ENCODE data around the gene COX17. TPM values are rescaled to one million over a fixed set of nuclear protein-coding genes. Genes with fewer than 3 reads are reported as not detected.

Gene COX17, protein sequence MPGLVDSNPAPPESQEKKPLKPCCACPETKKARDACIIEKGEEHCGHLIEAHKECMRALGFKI
- 40.4 TPM for polyA plus RNA-seq (2013, experiment 1 of 4)
- 37.4 TPM for polyA plus RNA-seq (2013, experiment 2 of 4)
- polyA plus RNA-seq (2013, experiment 3 of 4), result 47.8 TPM
- polyA plus RNA-seq (2013, experiment 4 of 4), result 52.9 TPM

DNA sequence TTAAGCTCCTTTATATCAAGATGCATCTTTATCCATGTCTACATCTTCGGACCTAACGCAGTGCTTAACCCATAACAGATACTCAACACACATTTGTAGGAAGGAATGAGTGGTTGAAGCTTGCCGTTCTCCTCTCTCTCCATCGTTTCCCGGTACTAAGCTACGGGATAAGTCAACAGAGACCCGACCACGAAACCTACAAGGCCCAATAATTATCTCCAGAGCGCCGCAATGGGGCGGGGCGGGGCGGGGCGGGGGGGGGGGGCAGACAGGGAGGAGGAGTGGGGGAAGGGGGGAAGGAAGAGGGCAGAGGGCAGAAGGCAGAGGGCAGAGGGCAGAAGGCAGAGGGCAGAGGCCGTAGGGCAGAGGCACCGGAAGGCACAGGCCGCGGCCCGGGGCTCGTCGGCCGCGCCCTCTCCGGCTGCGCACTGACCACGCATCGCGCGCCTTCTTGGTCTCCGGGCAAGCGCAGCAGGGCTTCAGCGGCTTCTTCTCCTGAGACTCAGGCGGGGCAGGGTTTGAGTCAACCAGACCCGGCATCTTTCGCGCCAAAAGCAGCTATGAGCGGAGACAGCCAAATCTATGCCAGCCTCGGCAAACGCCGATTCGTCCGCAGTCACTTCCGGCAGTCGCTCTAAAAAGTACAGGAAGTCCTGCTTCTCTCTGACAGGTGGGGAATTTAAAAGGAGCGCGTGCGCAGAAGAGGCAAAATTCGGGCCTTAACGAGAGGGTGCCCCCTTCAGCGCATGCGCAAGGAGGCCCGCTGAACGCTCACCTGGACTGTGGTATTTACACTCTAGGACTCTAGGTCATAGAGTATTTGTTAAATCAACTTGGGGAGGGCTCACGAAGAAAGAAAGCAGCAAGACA is at the start of gene COX17:
Gene COX17, minus strand, starts transcription at position 636 of the 870 bp plus-strand sequence. Its CDS starts 96 bp downstream, at position 540.
- Histone ChIP-seq H3K27ac (ENCODE audit: insufficient read depth, low read depth, low read length, poor library complexity, severe bottlenecking) (no peak within 1 kb of the TSS), H3K36me3 (ENCODE audit: control insufficient read depth, insufficient read depth, low read length) (peaks cover 12% of the 10 kb centered on the region), H3K27me3 (ENCODE audit: control insufficient read depth, insufficient read depth, low read length, poor library complexity, severe bottlenecking) (no peaks in the 10 kb centered on the region), H3K4me1 (ENCODE audit: control insufficient read depth, insufficient read depth, low read length) (peaks cover 6% of the 10 kb centered on the region), H3K9me3 (ENCODE audit: control insufficient read depth, low read length) (peaks cover 2% of the 10 kb centered on the region), H3K4me3 (ENCODE audit: insufficient read depth, low read depth, low read length) (peak within 1 kb of the TSS; percentile 69)
- 1% methylated on average over 45 to 54 of the region's 54 CpGs for WGBS, 2 experiments

DNA sequence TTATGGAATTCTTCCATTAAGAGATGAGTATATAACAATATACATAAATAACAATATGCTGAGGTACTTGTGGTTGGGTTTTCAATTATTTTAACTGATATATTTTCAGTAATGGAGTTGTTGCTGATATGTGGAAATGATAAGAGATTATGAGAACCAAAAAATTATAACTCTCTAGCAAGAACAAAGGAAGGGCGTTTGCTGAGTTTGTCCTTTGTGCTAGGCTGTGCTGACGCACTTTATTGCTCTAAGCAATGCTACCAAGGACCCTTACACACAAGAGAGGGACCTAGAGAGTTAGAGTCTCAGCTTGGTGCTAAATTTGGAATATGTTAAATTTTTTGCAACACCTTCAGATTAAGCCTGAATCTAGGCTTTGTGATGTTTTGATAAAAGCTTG is 49.7 kb upstream of the COX17 start:
- no peaks in the 10 kb centered on the region for H3K9me3 ChIP-seq (ENCODE audit: control insufficient read depth, low read length)
- WGBS, 2 experiments, result 93 to 94% methylated on average over 2 of the region's 2 CpGs
- no peaks in the 10 kb centered on the region for H3K4me1 ChIP-seq (ENCODE audit: control insufficient read depth, insufficient read depth, low read length)
- no peaks in the 10 kb centered on the region for H3K27me3 ChIP-seq (ENCODE audit: control insufficient read depth, insufficient read depth, low read length, poor library complexity, severe bottlenecking)
- H3K36me3 ChIP-seq (ENCODE audit: control insufficient read depth, insufficient read depth, low read length), result no peaks in the 10 kb centered on the region
- H3K4me3 ChIP-seq (ENCODE audit: insufficient read depth, low read depth, low read length), result no peak overlapping the region
- no peak overlapping the region for H3K27ac ChIP-seq (ENCODE audit: insufficient read depth, low read depth, low read length, poor library complexity, severe bottlenecking)

DNA sequence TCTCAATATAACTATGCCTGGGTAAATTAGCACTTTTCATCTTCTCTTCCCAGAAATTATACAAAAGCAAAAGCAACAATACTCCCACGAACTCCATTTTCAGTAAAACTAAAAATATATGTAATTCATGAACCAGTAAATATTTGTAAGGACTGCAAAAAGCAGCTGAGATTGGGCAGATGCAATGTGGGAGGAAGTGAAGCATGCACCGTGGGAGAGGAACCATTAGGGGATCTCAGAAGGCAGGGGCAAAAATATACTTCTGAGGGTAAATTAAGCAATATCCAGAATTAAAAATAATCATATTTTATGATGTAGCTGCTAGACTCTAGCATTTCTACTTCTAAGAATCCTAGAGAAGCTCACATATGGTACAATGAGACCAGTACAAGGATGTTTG is 45.8 kb upstream of the COX17 start:
- no peak overlapping the region for H3K4me3 ChIP-seq (ENCODE audit: insufficient read depth, low read depth, low read length)
- H3K36me3 ChIP-seq (ENCODE audit: control insufficient read depth, insufficient read depth, low read length), result no peaks in the 10 kb centered on the region
- WGBS, 2 experiments, result 90 to 100% methylated on average over 1 to 2 of the region's 2 CpGs
- H3K4me1 ChIP-seq (ENCODE audit: control insufficient read depth, insufficient read depth, low read length), result no peaks in the 10 kb centered on the region
- H3K9me3 ChIP-seq (ENCODE audit: control insufficient read depth, low read length), result no peaks in the 10 kb centered on the region
- H3K27ac ChIP-seq (ENCODE audit: insufficient read depth, low read depth, low read length, poor library complexity, severe bottlenecking), result no peak overlapping the region
- H3K27me3 ChIP-seq (ENCODE audit: control insufficient read depth, insufficient read depth, low read length, poor library complexity, severe bottlenecking), result no peaks in the 10 kb centered on the region

DNA sequence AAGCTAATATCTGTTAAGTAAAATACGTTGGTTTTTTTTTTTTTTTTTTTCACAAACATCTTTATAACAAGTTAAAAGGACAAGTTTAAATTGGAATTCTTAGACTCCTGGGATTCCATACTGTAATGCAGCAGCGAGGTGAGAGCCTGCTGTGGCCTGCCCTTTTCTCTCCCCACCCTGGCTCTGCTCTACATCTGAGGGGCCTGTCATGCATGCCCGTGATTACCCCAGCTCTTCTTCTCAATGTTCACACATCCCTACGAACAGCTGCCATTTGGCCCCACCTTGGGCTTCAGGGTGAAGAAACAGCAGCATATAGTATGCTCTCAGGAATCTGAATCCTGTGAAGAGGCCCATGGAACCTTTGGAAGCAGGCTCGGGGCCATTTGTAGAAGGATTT is 40.3 kb upstream of the COX17 start:
- no peaks in the 10 kb centered on the region for H3K36me3 ChIP-seq (ENCODE audit: control insufficient read depth, insufficient read depth, low read length)
- WGBS, 2 experiments, result 90 to 93% methylated on average over 4 to 5 of the region's 5 CpGs
- H3K4me1 ChIP-seq (ENCODE audit: control insufficient read depth, insufficient read depth, low read length), result no peaks in the 10 kb centered on the region
- no peaks in the 10 kb centered on the region for H3K27me3 ChIP-seq (ENCODE audit: control insufficient read depth, insufficient read depth, low read length, poor library complexity, severe bottlenecking)
- H3K9me3 ChIP-seq (ENCODE audit: control insufficient read depth, low read length), result no peaks in the 10 kb centered on the region
- no peak overlapping the region for H3K27ac ChIP-seq (ENCODE audit: insufficient read depth, low read depth, low read length, poor library complexity, severe bottlenecking)
- no peak overlapping the region for H3K4me3 ChIP-seq (ENCODE audit: insufficient read depth, low read depth, low read length)

DNA sequence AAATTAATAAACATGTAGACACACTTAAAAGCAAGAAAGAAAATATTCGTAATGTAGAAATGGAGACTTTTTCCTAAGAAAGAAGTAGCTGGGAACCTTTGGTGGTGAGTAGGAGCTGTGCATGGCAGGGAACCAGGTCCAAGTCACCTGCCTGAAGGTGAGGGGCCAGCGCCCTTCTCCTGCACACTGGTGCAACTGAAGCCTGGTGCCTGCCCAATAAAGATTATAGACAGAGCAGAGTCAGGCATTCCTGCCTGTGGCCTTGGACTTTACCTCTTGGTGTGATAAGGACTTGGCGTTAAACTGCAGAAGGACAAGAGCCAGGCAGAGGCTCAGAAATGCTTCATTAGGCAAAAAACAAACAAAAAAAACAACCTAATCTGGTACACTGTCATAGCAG is 39.8 kb upstream of the COX17 start:
- Histone ChIP-seq H3K27ac (ENCODE audit: insufficient read depth, low read depth, low read length, poor library complexity, severe bottlenecking) (no peak overlapping the region), H3K4me3 (ENCODE audit: insufficient read depth, low read depth, low read length) (no peak overlapping the region), H3K4me1 (ENCODE audit: control insufficient read depth, insufficient read depth, low read length) (no peaks in the 10 kb centered on the region), H3K9me3 (ENCODE audit: control insufficient read depth, low read length) (no peaks in the 10 kb centered on the region), H3K36me3 (ENCODE audit: control insufficient read depth, insufficient read depth, low read length) (no peaks in the 10 kb centered on the region), H3K27me3 (ENCODE audit: control insufficient read depth, insufficient read depth, low read length, poor library complexity, severe bottlenecking) (no peaks in the 10 kb centered on the region)
- WGBS, 2 experiments, result 97% methylated on average over 3 of the region's 3 CpGs

DNA sequence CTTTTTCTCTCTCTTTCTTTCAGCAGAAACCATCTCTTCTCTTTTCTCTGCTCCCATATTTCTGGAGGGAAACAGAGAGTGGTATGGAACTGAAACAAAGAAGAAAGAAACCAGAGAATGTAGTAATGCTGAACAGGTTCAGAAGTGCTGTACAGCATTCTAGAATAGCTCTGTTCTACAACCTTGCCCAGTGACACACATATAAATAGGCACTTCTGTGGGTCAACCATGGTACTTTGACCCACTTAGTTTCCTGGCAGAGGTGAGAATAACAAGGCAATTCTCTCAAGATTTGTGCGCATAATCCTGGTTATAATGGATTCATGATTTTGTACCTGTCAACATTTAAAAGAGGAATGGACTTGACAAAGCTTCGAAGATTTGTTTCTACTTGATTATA is 37.9 kb upstream of the COX17 start:
- Histone ChIP-seq H3K27me3 (ENCODE audit: control insufficient read depth, insufficient read depth, low read length, poor library complexity, severe bottlenecking) (no peaks in the 10 kb centered on the region), H3K4me1 (ENCODE audit: control insufficient read depth, insufficient read depth, low read length) (no peaks in the 10 kb centered on the region), H3K9me3 (ENCODE audit: control insufficient read depth, low read length) (no peaks in the 10 kb centered on the region), H3K27ac (ENCODE audit: insufficient read depth, low read depth, low read length, poor library complexity, severe bottlenecking) (no peak overlapping the region), H3K36me3 (ENCODE audit: control insufficient read depth, insufficient read depth, low read length) (no peaks in the 10 kb centered on the region), H3K4me3 (ENCODE audit: insufficient read depth, low read depth, low read length) (no peak overlapping the region)
- 94 to 100% methylated on average over 1 of the region's 2 CpGs for WGBS, 2 experiments

DNA sequence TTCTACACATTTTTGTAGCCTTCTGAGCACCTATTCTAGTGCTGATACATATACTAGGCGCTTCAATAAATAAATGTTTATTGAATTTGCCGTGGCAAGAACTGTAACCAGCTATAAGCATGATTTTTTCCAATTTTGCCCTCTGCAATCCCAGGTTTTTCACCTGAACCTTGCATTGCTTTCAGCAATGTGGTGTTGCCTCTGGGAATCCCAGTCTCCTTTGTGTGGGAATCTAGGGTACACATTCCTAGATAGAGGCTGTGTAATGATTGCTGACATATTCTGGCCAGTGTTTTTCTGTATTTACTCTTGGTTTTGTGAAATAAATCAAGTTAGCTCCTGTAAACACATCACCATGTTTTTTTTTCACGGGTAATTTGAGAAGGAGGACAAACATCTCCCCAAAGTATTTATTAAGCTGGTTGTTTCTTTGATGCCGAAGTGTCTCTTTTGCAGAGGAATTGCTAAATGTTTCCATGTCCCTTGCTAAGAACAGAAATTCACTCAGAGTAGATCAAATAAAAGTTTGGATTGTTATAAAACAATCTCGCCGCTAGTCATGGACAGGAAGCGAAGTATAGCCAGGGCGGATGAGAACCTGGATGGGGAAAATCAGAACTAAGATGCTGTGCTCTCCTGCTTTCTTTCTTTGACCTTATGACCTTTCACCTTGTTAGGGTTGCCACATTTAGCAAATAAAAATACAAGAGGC is 26.8 kb upstream of the COX17 start:
- WGBS, 2 experiments, result 90 to 95% methylated on average over 8 of the region's 8 CpGs
- Histone ChIP-seq H3K4me3 (ENCODE audit: insufficient read depth, low read depth, low read length) (peak overlapping the region; percentile 51), H3K27ac (ENCODE audit: insufficient read depth, low read depth, low read length, poor library complexity, severe bottlenecking) (no peak overlapping the region)

DNA sequence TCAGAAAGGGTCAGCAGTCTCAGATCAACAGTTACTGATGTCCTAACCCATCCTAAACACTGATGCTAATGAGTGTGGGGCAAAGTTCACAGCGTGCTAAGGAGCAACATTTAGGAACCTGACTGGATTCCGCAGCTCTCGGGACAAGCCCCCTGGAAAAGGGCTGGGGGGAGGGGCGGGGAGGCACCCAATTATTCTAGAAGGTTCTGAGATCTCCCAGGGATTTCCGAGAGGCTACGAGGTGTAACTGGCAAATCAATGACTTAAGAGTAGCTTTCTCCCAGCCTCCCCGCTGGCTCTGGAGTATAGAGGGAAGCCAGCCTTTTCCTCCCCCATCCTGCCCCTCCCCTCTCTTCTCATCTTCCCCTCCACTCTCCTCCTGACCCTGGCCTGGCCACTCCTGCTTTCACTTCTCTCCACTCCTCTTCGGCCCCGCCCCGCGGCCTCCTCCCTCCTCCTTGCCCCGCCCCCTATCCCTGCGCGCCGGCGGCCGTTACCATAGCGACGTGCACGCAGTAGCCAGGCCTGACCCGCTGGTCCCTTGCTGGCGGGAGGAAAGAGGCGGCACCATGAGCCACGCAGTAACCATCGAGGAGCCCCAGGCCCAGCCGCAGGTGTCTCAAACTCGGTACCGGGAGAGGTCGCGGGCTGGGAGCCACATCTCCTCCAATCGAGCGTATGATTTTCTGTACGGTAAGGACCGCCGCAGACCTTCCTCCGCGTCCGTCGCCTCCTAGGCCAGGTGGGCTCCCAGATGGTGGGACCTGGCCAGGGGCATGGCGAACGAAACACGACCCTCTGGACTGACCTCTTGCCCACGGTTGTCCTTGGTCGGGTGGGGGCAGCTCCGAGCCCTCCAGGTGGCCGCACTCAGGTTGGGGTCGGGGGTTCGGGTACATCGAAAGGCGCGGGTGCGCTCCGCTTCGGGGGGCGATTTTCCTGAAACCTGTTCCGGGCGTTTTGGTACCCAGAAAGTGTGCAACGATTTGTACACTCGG is 25.6 kb upstream of the COX17 start, which contains the start of gene CFAP91:
Gene CFAP91, plus strand, starts transcription at position 493 of the 998 bp plus-strand sequence. Its CDS starts 77 bp downstream, at position 570.
- Histone ChIP-seq H3K4me1 (ENCODE audit: control insufficient read depth, insufficient read depth, low read length) (peaks cover 2% of the 10 kb centered on the region), H3K36me3 (ENCODE audit: control insufficient read depth, insufficient read depth, low read length) (no peaks in the 10 kb centered on the region), H3K27ac (ENCODE audit: insufficient read depth, low read depth, low read length, poor library complexity, severe bottlenecking) (no peak within 1 kb of the TSS), H3K27me3 (ENCODE audit: control insufficient read depth, insufficient read depth, low read length, poor library complexity, severe bottlenecking) (peaks cover 6% of the 10 kb centered on the region), H3K9me3 (ENCODE audit: control insufficient read depth, low read length) (no peaks in the 10 kb centered on the region), H3K4me3 (ENCODE audit: insufficient read depth, low read depth, low read length) (peak within 1 kb of the TSS; percentile 51)
- WGBS, 2 experiments, result 17 to 18% methylated on average over 59 of the region's 59 CpGs

More for the DNA sequence above, 26.8 kb upstream of the COX17 start:
- peaks cover 2% of the 10 kb centered on the region for H3K4me1 ChIP-seq (ENCODE audit: control insufficient read depth, insufficient read depth, low read length)
- no peaks in the 10 kb centered on the region for H3K36me3 ChIP-seq (ENCODE audit: control insufficient read depth, insufficient read depth, low read length)
- H3K9me3 ChIP-seq (ENCODE audit: control insufficient read depth, low read length), result no peaks in the 10 kb centered on the region
- peaks cover 6% of the 10 kb centered on the region for H3K27me3 ChIP-seq (ENCODE audit: control insufficient read depth, insufficient read depth, low read length, poor library complexity, severe bottlenecking)

DNA sequence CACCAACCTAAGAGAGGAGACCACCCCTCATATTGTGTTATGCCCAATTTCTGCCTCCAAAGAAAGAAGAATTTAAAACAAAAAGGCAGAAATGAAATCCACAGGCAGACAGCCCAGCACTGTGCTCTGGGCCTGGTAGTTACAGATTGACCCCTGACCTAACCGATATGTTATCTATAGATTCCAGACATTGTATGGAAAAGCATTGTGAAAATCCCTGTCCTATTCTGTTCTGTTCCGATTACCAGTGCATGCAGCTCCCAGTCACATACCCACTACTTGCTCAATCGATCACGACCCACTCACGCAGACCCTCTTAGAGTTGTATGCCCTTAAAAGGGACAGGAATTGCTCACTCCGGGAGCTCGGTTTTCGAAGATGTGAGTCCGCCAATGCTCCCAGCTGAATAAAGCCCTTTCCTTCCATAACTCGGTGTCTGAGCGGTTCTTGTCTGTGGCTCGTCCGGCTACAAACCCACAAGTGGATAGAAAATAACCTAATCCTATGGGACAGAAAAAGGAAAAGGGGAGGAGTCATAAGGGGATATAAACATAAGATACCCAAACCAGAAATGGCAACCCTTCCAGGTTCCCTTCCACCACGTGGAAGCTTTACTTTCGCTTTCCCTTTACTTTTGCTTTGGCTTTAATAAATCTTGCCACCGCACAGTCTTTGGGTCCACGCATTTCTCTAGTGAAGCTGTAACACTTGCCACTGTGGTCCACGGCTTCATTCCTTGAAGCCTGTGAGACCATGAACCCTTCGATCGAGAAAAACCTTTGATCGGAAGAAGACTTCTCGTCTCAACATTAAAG is 23.9 kb upstream of the COX17 start:
- Histone ChIP-seq H3K4me1 (ENCODE audit: control insufficient read depth, insufficient read depth, low read length) (peaks cover 2% of the 10 kb centered on the region), H3K27ac (ENCODE audit: insufficient read depth, low read depth, low read length, poor library complexity, severe bottlenecking) (no peak overlapping the region), H3K36me3 (ENCODE audit: control insufficient read depth, insufficient read depth, low read length) (no peaks in the 10 kb centered on the region), H3K27me3 (ENCODE audit: control insufficient read depth, insufficient read depth, low read length, poor library complexity, severe bottlenecking) (peaks cover 6% of the 10 kb centered on the region), H3K4me3 (ENCODE audit: insufficient read depth, low read depth, low read length) (no peak overlapping the region), H3K9me3 (ENCODE audit: control insufficient read depth, low read length) (no peaks in the 10 kb centered on the region)
- WGBS, 2 experiments, result 90 to 93% methylated on average over 18 to 20 of the region's 22 CpGs

Data from ectodermal cell (in vitro differentiated cells).